Umbilical cord (tissue), 2 donors: Measurements from ENCODE around the gene PHRF1. TPM values are rescaled to one million over a fixed set of nuclear protein-coding genes. Genes with fewer than 3 reads are reported as not detected.

Experiments
- DNase-seq: peaks from one replicate; pipeline ENCODE4 v3.0.0-alpha.2; 2015; ENCODE audit warnings: low spot score
- total RNA-seq: library from RNA; depleted of rRNA; stranded (reverse); fragments of >200 nt; gene quantifications from one replicate; pipeline ENCODE4 v1.2.3, GENCODE V29; 2014; ENCODE audit warnings: low replicate concordance; ENCODE audit not compliant: insufficient read depth

Gene PHRF1
- total RNA-seq, 1 donor from 2014 or later = 31.5 TPM

GRCh38 chr11:556662-557256, 19.5 kb upstream of the PHRF1 start:
- DNase-seq = no peak

DNA sequence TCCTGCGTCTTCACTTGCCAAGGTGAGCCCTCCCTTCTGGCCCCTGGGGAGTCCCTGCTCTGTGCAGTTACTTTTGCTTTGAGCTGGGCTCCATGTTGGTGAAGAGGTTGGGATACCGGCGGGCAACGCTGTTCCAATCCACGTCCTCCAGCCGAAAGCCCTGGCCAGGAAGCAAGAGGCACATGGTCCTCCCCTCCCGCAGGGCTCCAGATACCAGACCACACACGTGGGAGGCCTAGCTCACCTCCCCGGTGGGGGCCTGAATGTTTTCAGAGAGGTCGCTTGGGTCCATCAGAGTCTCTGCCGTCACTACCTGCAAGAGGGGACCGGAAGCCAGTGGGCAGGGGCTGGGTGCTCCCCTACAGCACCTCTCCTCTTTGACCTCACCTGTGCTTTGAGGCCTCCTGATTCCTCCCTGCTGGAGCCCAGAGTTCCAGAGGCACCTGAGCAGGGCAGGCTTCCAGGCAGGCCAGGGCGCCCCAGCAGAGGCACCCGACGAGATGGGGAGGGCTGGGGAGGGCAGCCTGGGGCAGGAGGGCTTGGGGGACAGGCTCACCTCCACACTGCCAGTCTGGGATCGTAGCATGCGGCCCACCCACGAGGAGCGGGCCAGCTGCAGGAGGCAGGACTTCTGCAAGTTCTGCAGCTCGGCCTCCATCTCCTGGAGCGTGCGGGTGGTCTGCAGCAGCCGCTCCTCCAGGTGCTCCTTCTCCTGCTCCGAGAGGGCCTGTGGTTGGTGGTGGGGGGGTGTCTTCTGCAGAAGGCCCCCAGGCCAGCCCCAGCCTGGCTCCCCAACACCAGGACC, 18.7 kb upstream of the PHRF1 start:
- no peak for DNase-seq

DNA sequence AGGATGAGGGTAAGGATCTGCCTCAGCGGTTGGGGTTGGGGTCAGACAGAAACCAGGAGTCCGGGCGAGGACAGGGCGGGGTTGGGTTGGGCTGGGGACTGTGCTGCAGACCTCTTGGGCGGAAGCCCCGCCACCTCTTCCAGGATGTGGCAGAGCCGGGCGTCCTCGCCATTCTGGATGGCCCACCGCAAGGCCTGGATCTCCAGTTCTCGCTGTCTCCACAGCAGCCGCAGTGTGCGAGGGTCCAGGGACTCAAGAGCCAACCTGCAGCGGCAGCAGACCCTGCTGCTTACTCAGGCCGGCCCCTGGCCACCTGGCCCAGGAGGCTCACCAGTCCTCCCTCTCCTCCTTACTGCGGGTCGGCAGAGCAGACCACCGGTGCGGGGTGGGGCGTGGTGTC, 17.8 kb upstream of the PHRF1 start:
- no peak for DNase-seq

DNA sequence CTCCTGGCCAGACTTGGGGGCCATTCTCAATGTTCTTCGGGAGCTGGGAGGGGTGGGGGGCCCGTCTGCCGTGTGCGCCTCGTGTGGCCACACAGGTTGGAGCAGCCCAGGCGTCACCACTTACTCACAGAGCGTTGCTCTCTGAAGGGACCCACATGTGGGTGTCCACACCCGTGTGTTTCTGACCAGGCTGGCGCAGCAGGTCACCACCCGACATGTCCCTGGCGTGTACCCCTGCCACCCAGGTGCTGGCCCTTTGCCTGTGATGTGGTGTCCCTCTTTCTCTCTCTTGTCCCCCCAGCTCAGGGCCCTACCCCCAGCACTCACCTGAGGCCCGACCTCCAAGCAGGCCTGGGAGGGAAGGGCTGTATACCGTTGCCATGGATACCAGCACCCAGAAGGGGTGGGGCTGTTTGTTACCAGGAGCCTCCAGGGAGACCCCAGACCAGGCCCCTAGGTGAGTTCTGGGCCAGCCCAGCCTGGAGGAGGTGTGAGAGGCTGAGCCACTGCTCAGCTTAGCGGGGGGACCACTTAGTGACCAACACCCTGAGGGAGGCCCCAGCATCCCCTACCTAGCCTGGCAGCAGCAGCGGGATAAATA, 17.1 kb upstream of the PHRF1 start:
- no peak for DNase-seq

DNA sequence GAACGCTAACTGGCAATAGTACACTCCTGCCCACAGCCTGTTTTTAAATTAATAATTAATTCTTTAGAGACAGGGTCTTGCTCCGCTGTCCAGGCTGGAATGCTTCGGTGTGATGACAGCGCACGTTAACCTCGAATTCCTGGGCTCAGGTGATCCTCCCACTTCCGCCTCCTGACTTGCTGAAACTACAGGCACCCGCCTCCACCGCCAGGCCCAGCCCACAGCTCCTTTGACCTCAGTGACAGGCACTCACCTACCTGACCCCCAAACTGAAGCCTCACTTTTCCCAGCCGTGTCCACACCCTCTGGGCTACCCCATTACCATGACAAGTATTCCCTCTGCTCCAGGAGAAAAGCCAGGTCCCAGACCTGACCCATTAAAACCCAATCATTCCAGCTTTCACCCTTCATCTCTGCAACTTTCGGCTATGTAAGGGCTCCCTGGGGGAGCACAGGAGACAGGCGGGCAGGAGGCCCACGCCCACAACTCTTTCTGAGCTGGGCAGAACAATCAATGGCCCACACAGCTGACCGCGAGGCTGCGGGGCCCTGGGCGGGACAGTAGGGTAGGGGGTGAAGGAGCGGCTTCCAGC, 16.5 kb upstream of the PHRF1 start:
- no peak for DNase-seq

- DNase-seq = peak; percentile 88
These were observed 15.7 kb upstream of the PHRF1 start, which contains the start of the genes LMNTD2 and RASSF7 for GRCh38 chr11:560305-561147. Gene LMNTD2, minus strand, starts transcription at chr11:560738. Its CDS starts 22 bp downstream, at chr11:560716. Gene RASSF7, plus strand, starts transcription at chr11:560970. Its CDS starts 799 bp downstream, at chr11:561769.

GRCh38 chr11:561148-562003, 14.9 kb upstream of the PHRF1 start:
- DNase-seq = no peak

- no peak for DNase-seq
These were observed 14.1 kb upstream of the PHRF1 start for GRCh38 chr11:562046-562645.

GRCh38 chr11:563066-563811, 13.0 kb upstream of the PHRF1 start:
- no peak for DNase-seq

GRCh38 chr11:563812-564578, 12.3 kb upstream of the PHRF1 start:
- peak; percentile 59 for DNase-seq

DNA sequence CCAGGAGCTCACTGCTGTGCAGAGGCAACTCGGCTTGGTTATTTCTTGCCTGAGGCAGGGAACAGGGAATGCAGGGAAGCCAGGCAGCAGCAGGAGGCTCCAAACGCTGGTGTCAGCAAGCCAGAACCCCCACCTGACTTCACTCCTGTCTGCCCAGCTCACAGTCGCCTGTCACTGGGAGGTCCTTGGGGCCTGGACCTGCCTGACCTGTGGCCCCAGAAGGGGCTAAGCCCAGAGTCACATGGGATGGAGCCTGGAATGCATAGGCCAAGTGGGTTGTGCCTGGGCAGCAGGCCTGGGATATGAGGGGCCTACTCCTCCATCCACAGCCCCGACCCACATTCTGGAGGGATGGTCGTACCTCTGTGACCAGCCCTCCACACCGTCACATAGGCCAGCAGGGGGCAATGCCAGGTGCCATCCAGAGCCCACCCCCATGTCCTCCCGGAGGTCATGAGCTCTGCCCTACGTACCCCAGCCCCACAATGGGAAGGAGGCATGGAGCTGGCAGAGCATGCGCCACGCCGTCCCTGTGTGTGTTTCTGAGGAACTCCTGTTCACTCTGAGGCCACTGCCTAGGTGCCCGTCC, 10.3 kb upstream of the PHRF1 start:
- no peak for DNase-seq

GRCh38 chr11:567011-567628, 9.2 kb upstream of the PHRF1 start:
- no peak for DNase-seq

GRCh38 chr11:567629-568292, 8.5 kb upstream of the PHRF1 start:
- no peak for DNase-seq

GRCh38 chr11:568306-569157, 7.7 kb upstream of the PHRF1 start:
- peak; percentile 97 for DNase-seq

DNA sequence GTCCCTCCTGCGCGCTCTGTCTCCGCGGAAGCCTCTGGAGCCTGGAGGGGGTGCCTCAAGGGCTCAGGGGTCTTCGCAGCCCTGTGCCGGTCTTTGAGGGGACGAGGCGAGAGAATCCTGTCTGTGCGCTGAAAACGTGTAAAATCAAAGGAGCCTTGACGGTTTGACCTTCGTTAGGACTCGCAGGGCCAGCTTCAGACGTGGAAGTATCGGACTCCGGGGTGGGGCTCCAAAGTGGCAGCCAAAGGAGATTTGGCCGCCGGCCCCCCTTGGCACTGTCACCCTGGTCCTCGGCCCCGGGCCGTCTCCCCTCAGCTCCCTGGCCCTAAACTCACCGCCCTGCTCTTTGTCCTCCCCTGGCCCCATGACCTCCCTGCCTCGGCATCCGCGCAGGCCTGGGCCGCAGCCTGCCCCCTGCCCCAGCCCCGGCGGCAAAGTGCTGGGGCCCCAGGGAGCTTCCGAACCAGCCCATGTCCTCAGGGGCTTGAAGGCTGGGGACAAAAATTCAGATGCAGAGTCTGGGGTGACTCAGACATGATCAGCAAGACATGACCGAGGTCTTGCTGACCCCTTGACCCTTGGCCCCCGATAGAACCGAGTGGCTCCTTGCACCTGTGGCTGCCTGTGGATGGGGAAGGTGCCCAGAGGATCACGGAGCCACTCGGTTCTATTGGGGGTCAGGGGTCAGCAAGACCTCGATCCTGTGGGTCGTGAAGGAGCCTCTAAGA, 6.9 kb upstream of the PHRF1 start:
- DNase-seq = no peak
